ENCODE data around the gene ARHGEF1.

The ARHGEF1 gene

GRCh38 chr19:41930322-41930722 is 47.3 kb downstream of the ARHGEF1 start:
- WGBS = 46% methylated on average over 4 of the region's 7 CpGs
- H3K27ac ChIP-seq (ENCODE audit: low read depth, low read length) = no peak overlapping the region
- no peak overlapping the region for H3K4me3 ChIP-seq (ENCODE audit: low read length)
- H3K9ac ChIP-seq (ENCODE audit: low read depth, low read length) = no peak overlapping the region
- no peaks in the 10 kb centered on the region for H3K36me3 ChIP-seq (ENCODE audit: insufficient read depth, low read length)
- peaks cover 7% of the 10 kb centered on the region for H3K4me1 ChIP-seq (ENCODE audit: insufficient read depth, low read length)
- H3K9me3 ChIP-seq (ENCODE audit: insufficient read depth, low read depth, low read length) = no peaks in the 10 kb centered on the region
- peaks cover 100% of the 10 kb centered on the region for H3K27me3 ChIP-seq (ENCODE audit: insufficient read depth, low read length)

- Histone ChIP-seq H3K9ac (ENCODE audit: low read depth, low read length) (no peak overlapping the region), H3K27me3 (ENCODE audit: insufficient read depth, low read length) (peaks cover 100% of the 10 kb centered on the region), H3K36me3 (ENCODE audit: insufficient read depth, low read length) (no peaks in the 10 kb centered on the region), H3K9me3 (ENCODE audit: insufficient read depth, low read depth, low read length) (no peaks in the 10 kb centered on the region), H3K4me1 (ENCODE audit: insufficient read depth, low read length) (peaks cover 7% of the 10 kb centered on the region), H3K4me3 (ENCODE audit: low read length) (no peak overlapping the region), H3K27ac (ENCODE audit: low read depth, low read length) (no peak overlapping the region)
- WGBS = 6% methylated on average over 16 of the region's 17 CpGs
Observed at GRCh38 chr19:41930926-41931592, 48.1 kb downstream of the ARHGEF1 start.

- Histone ChIP-seq H3K4me1 (ENCODE audit: insufficient read depth, low read length) (peaks cover 7% of the 10 kb centered on the region), H3K4me3 (ENCODE audit: low read length) (no peak overlapping the region)
Observed at GRCh38 chr19:41932259-41932719, 49.3 kb downstream of the ARHGEF1 start.

GRCh38 chr19:41932720-41933332 is 49.8 kb downstream of the ARHGEF1 start:
- Histone ChIP-seq H3K36me3 (ENCODE audit: insufficient read depth, low read length) (no peaks in the 10 kb centered on the region), H3K4me1 (ENCODE audit: insufficient read depth, low read length) (peaks cover 7% of the 10 kb centered on the region), H3K9ac (ENCODE audit: low read depth, low read length) (no peak overlapping the region), H3K27me3 (ENCODE audit: insufficient read depth, low read length) (peaks cover 100% of the 10 kb centered on the region), H3K4me3 (ENCODE audit: low read length) (no peak overlapping the region), H3K9me3 (ENCODE audit: insufficient read depth, low read depth, low read length) (no peaks in the 10 kb centered on the region), H3K27ac (ENCODE audit: low read depth, low read length) (no peak overlapping the region)
- 25% methylated on average over 29 of the region's 29 CpGs for WGBS

More at GRCh38 chr19:41932259-41932719, 49.3 kb downstream of the ARHGEF1 start:
- no peaks in the 10 kb centered on the region for H3K36me3 ChIP-seq (ENCODE audit: insufficient read depth, low read length)
- H3K27me3 ChIP-seq (ENCODE audit: insufficient read depth, low read length) = peaks cover 100% of the 10 kb centered on the region
- H3K27ac ChIP-seq (ENCODE audit: low read depth, low read length) = no peak overlapping the region
- H3K9me3 ChIP-seq (ENCODE audit: insufficient read depth, low read depth, low read length) = no peaks in the 10 kb centered on the region
- H3K9ac ChIP-seq (ENCODE audit: low read depth, low read length) = no peak overlapping the region
- 7% methylated on average over 11 of the region's 11 CpGs for WGBS

GRCh38 chr19:41933693-41934426 is 50.9 kb downstream of the ARHGEF1 start:
- H3K36me3 ChIP-seq (ENCODE audit: insufficient read depth, low read length) = no peaks in the 10 kb centered on the region
- peaks cover 7% of the 10 kb centered on the region for H3K4me1 ChIP-seq (ENCODE audit: insufficient read depth, low read length)
- H3K9ac ChIP-seq (ENCODE audit: low read depth, low read length) = no peak overlapping the region
- no peak overlapping the region for H3K4me3 ChIP-seq (ENCODE audit: low read length)
- peaks cover 94% of the 10 kb centered on the region for H3K27me3 ChIP-seq (ENCODE audit: insufficient read depth, low read length)
- 42% methylated on average over 7 of the region's 7 CpGs for WGBS
- no peak overlapping the region for H3K27ac ChIP-seq (ENCODE audit: low read depth, low read length)
- H3K9me3 ChIP-seq (ENCODE audit: insufficient read depth, low read depth, low read length) = no peaks in the 10 kb centered on the region

GRCh38 chr19:41934849-41935374 is 51.9 kb downstream of the ARHGEF1 start:
- H3K27ac ChIP-seq (ENCODE audit: low read depth, low read length) = no peak overlapping the region
- no peaks in the 10 kb centered on the region for H3K9me3 ChIP-seq (ENCODE audit: insufficient read depth, low read depth, low read length)
- 28% methylated on average over 7 of the region's 7 CpGs for WGBS
- H3K36me3 ChIP-seq (ENCODE audit: insufficient read depth, low read length) = no peaks in the 10 kb centered on the region
- no peak overlapping the region for H3K9ac ChIP-seq (ENCODE audit: low read depth, low read length)
- H3K27me3 ChIP-seq (ENCODE audit: insufficient read depth, low read length) = peaks cover 88% of the 10 kb centered on the region
- no peak overlapping the region for H3K4me3 ChIP-seq (ENCODE audit: low read length)
- H3K4me1 ChIP-seq (ENCODE audit: insufficient read depth, low read length) = peaks cover 7% of the 10 kb centered on the region

GRCh38 chr19:41935760-41936415 is 52.9 kb downstream of the ARHGEF1 start:
- H3K9me3 ChIP-seq (ENCODE audit: insufficient read depth, low read depth, low read length) = no peaks in the 10 kb centered on the region
- WGBS = 42% methylated on average over 25 of the region's 26 CpGs
- no peaks in the 10 kb centered on the region for H3K36me3 ChIP-seq (ENCODE audit: insufficient read depth, low read length)
- H3K4me3 ChIP-seq (ENCODE audit: low read length) = no peak overlapping the region
- peaks cover 7% of the 10 kb centered on the region for H3K4me1 ChIP-seq (ENCODE audit: insufficient read depth, low read length)
- no peak overlapping the region for H3K9ac ChIP-seq (ENCODE audit: low read depth, low read length)
- H3K27ac ChIP-seq (ENCODE audit: low read depth, low read length) = no peak overlapping the region
- peaks cover 87% of the 10 kb centered on the region for H3K27me3 ChIP-seq (ENCODE audit: insufficient read depth, low read length)

GRCh38 chr19:41936416-41936850 is 53.4 kb downstream of the ARHGEF1 start:
- Histone ChIP-seq H3K4me3 (ENCODE audit: low read length) (no peak overlapping the region), H3K9ac (ENCODE audit: low read depth, low read length) (no peak overlapping the region), H3K27ac (ENCODE audit: low read depth, low read length) (no peak overlapping the region), H3K36me3 (ENCODE audit: insufficient read depth, low read length) (no peaks in the 10 kb centered on the region), H3K9me3 (ENCODE audit: insufficient read depth, low read depth, low read length) (no peaks in the 10 kb centered on the region), H3K27me3 (ENCODE audit: insufficient read depth, low read length) (peaks cover 87% of the 10 kb centered on the region), H3K4me1 (ENCODE audit: insufficient read depth, low read length) (peaks cover 5% of the 10 kb centered on the region)
- WGBS = 80% methylated on average over 8 of the region's 8 CpGs

GRCh38 chr19:41936961-41937360 is 54.0 kb downstream of the ARHGEF1 start:
- whole genome bisulfite sequencing = 66% methylated on average over 15 of the region's 15 CpGs
- Histone ChIP-seq H3K36me3 (ENCODE audit: insufficient read depth, low read length) (no peaks in the 10 kb centered on the region), H3K4me3 (ENCODE audit: low read length) (no peak overlapping the region), H3K9me3 (ENCODE audit: insufficient read depth, low read depth, low read length) (no peaks in the 10 kb centered on the region), H3K27ac (ENCODE audit: low read depth, low read length) (no peak overlapping the region), H3K9ac (ENCODE audit: low read depth, low read length) (no peak overlapping the region), H3K4me1 (ENCODE audit: insufficient read depth, low read length) (no peaks in the 10 kb centered on the region; the same call in 1 of the 2 replicates), H3K27me3 (ENCODE audit: insufficient read depth, low read length) (peaks cover 86% of the 10 kb centered on the region)

- Histone ChIP-seq H3K27me3 (ENCODE audit: insufficient read depth, low read length) (peaks cover 81% of the 10 kb centered on the region), H3K4me3 (ENCODE audit: low read length) (no peak overlapping the region), H3K4me1 (ENCODE audit: insufficient read depth, low read length) (no peaks in the 10 kb centered on the region), H3K36me3 (ENCODE audit: insufficient read depth, low read length) (no peaks in the 10 kb centered on the region), H3K9ac (ENCODE audit: low read depth, low read length) (no peak overlapping the region), H3K27ac (ENCODE audit: low read depth, low read length) (no peak overlapping the region), H3K9me3 (ENCODE audit: insufficient read depth, low read depth, low read length) (no peaks in the 10 kb centered on the region)
- 51% methylated on average over 22 of the region's 22 CpGs for WGBS
Observed at GRCh38 chr19:41937525-41938468, 54.8 kb downstream of the ARHGEF1 start.
